CD4-positive, CD25-positive, alpha-beta regulatory T cell (primary cell): ENCODE measurements around the gene TNF. TPM values are rescaled to one million over a fixed set of nuclear protein-coding genes. Genes with fewer than 3 reads are reported as not detected.

Source experiments
- ATAC-seq, 2 donors: fragments of 150-1000 bp; cut with Tn5 transposase; one replicate each; pipeline ENCODE4 v1.10.0; 2021; ENCODE audit warnings: low read depth in 2 of 2, moderate number of reproducible peaks in 2 of 2, moderate library complexity in 1 of 2
- DNase-seq, 3 donors: peaks; one replicate each; pipeline versions ENCODE4 v3.0.0 to v3.0.0-alpha.2; 2012 to 2022; ENCODE audit warnings: mixed read lengths in 1 of 3
- H3K27ac ChIP-seq: one replicate; pipeline ENCODE4 v1.7.0; 2013; ENCODE audit warnings: mild to moderate bottlenecking, low read length; ENCODE audit not compliant: insufficient read depth, poor library complexity, severe bottlenecking
- H3K27me3 ChIP-seq: one replicate; pipeline ENCODE4 v1.7.0; 2013; ENCODE audit warnings: low read length; ENCODE audit not compliant: control insufficient read depth, insufficient read depth
- H3K36me3 ChIP-seq: one replicate; pipeline ENCODE4 v1.7.0; 2013; ENCODE audit warnings: mild to moderate bottlenecking, low read length, moderate library complexity; ENCODE audit not compliant: control insufficient read depth, insufficient read depth
- H3K4me1 ChIP-seq: 2 replicates; pipeline ENCODE4 v1.7.0; 2013; ENCODE audit warnings: mild to moderate bottlenecking, low read length; ENCODE audit not compliant: insufficient read depth, control insufficient read depth, poor library complexity, severe bottlenecking
- H3K4me3 ChIP-seq: one replicate; pipeline ENCODE4 v1.7.0; 2013; ENCODE audit warnings: low read depth, mild to moderate bottlenecking, low read length, moderate library complexity
- H3K9me3 ChIP-seq, 2 experiments: 1 replicate in 1 of 2; 2 replicates in 1 of 2; pipeline ENCODE4 v1.7.0; 2013; ENCODE audit warnings: low read length in 2 of 2, mild to moderate bottlenecking in 1 of 2, moderate library complexity in 1 of 2; ENCODE audit not compliant: control insufficient read depth in 2 of 2
- H3K27ac Mint-ChIP-seq, 3 donors: one replicate each; pipeline ENCODE4 v1.8.0; 2020 to 2022; ENCODE audit warnings: mild to moderate bottlenecking in 3 of 3, mixed read lengths in 3 of 3, moderate library complexity in 2 of 3
- H3K27me3 Mint-ChIP-seq: one replicate; pipeline ENCODE4 v1.8.0; 2022; ENCODE audit warnings: mild to moderate bottlenecking, mixed read lengths
- H3K36me3 Mint-ChIP-seq: one replicate; pipeline ENCODE4 v1.8.0; 2020; ENCODE audit warnings: mixed read lengths
- H3K4me1 Mint-ChIP-seq, 4 donors: one replicate each; pipeline ENCODE4 v1.8.0; 2020 to 2022; ENCODE audit warnings: mixed read lengths in 4 of 4, mild to moderate bottlenecking in 1 of 4
- H3K4me3 Mint-ChIP-seq, 4 donors: one replicate each; pipeline ENCODE4 v1.8.0; 2020 to 2022; ENCODE audit warnings: mild to moderate bottlenecking in 4 of 4, mixed read lengths in 4 of 4, moderate library complexity in 3 of 4
- H3K9me3 Mint-ChIP-seq, 7 donors: one replicate each; pipeline ENCODE4 v1.8.0; 2020 to 2022; ENCODE audit warnings: mixed read lengths in 7 of 7, mild to moderate bottlenecking in 3 of 7, moderate library complexity in 2 of 7
- polyA plus RNA-seq, 4 donors: library from polyadenylated mRNA; unstranded; fragments of 300-500 nt; fragmentation: Illumina TruSeq; gene quantifications; one replicate each; pipeline ENCODE4 v1.2.3, GENCODE V29; 2021
- total RNA-seq: library from RNA; stranded (reverse); gene quantifications from one replicate; pipeline ENCODE4 v1.2.3, GENCODE V29; 2022

The TNF gene
- total and polyA plus RNA-seq, 5 donors from 2014 or later: 0.48 to 21.8 (median 2.4) TPM

- DNase-seq: peak in 1 of 3 donors; percentile 31
- Mint-ChIP-seq H3K9me3 (peaks cover 0 to 2% (median 0%) of the 10 kb centered on the region in 7 donors), H3K27ac (peak overlapping the region; percentile 98 to 100 (median 100)), H3K36me3 (peaks cover 38% of the 10 kb centered on the region), H3K27me3 (peaks cover 5% of the 10 kb centered on the region), H3K4me3 (peak overlapping the region; percentile 99 to 100 (median 100)), H3K4me1 (peaks cover 6 to 92% (median 70%) of the 10 kb centered on the region in 4 donors)
- peak overlapping the region; percentile 99 for H3K4me3 ChIP-seq
- no peak for ATAC-seq
- H3K27me3 ChIP-seq: no peaks in the 10 kb centered on the region
- peaks cover 92% of the 10 kb centered on the region for H3K4me1 ChIP-seq
- H3K27ac ChIP-seq: peak overlapping the region; percentile 95
- no peaks in the 10 kb centered on the region for H3K9me3 ChIP-seq
- peaks cover 10% of the 10 kb centered on the region for H3K36me3 ChIP-seq
Observed at GRCh38 chr6:31575952-31576685, 754 bp downstream of the TNF start.

GRCh38 chr6:31576897-31577578, 1.7 kb downstream of the TNF start:
- peak in 1 of 2 donors; percentile 9 for ATAC-seq
- Mint-ChIP-seq H3K9me3 (peaks cover 0 to 2% (median 0%) of the 10 kb centered on the region in 7 donors), H3K27me3 (peaks cover 5% of the 10 kb centered on the region), H3K4me1 (peaks cover 6 to 85% (median 63%) of the 10 kb centered on the region in 4 donors), H3K4me3 (peak overlapping the region; percentile 99 to 100 (median 100)), H3K27ac (peak overlapping the region; percentile 98 to 100 (median 100)), H3K36me3 (peaks cover 44% of the 10 kb centered on the region)
- H3K27ac ChIP-seq: peak overlapping the region; percentile 95
- H3K9me3 ChIP-seq: no peaks in the 10 kb centered on the region
- peaks cover 10% of the 10 kb centered on the region for H3K36me3 ChIP-seq
- peak overlapping the region; percentile 99 for H3K4me3 ChIP-seq
- DNase-seq: peak; percentile 47 to 84 (median 51)
- peaks cover 85% of the 10 kb centered on the region for H3K4me1 ChIP-seq
- no peaks in the 10 kb centered on the region for H3K27me3 ChIP-seq

DNA sequence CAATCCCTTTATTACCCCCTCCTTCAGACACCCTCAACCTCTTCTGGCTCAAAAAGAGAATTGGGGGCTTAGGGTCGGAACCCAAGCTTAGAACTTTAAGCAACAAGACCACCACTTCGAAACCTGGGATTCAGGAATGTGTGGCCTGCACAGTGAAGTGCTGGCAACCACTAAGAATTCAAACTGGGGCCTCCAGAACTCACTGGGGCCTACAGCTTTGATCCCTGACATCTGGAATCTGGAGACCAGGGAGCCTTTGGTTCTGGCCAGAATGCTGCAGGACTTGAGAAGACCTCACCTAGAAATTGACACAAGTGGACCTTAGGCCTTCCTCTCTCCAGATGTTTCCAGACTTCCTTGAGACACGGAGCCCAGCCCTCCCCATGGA, 2.2 kb downstream of the TNF start:
- Mint-ChIP-seq H3K27ac (peak overlapping the region; percentile 88 to 100 (median 98)), H3K4me3 (peak overlapping the region; percentile 99 to 100 (median 100)), H3K9me3 (peaks cover 0 to 2% (median 0%) of the 10 kb centered on the region in 7 donors), H3K36me3 (peaks cover 44% of the 10 kb centered on the region), H3K27me3 (peaks cover 1% of the 10 kb centered on the region), H3K4me1 (peaks cover 2 to 83% (median 63%) of the 10 kb centered on the region in 4 donors)
- Histone ChIP-seq H3K27me3 (no peaks in the 10 kb centered on the region), H3K9me3 (no peaks in the 10 kb centered on the region), H3K27ac (peak overlapping the region; percentile 95), H3K36me3 (peaks cover 10% of the 10 kb centered on the region), H3K4me1 (peaks cover 86% of the 10 kb centered on the region), H3K4me3 (peak overlapping the region; percentile 99)
- ATAC-seq (no peak), DNase-seq (no peak)

- no peaks in the 10 kb centered on the region for H3K27me3 ChIP-seq
- H3K36me3 ChIP-seq: peaks cover 10% of the 10 kb centered on the region
- H3K27ac ChIP-seq: peak overlapping the region; percentile 95
- no peaks in the 10 kb centered on the region for H3K9me3 ChIP-seq
- ATAC-seq: no peak
- peaks cover 0 to 83% (median 64%) of the 10 kb centered on the region in 4 donors for H3K4me1 Mint-ChIP-seq
- peak overlapping the region; percentile 95 to 99 (median 98) for H3K27ac Mint-ChIP-seq
- H3K4me3 Mint-ChIP-seq: peak overlapping the region; percentile 97 to 100 (median 99)
- peaks cover 47% of the 10 kb centered on the region for H3K36me3 Mint-ChIP-seq
- H3K27me3 Mint-ChIP-seq: no peaks in the 10 kb centered on the region
- H3K4me1 ChIP-seq: peaks cover 86% of the 10 kb centered on the region
- H3K9me3 Mint-ChIP-seq: peaks cover 0 to 2% (median 0%) of the 10 kb centered on the region in 7 donors
- peak overlapping the region; percentile 99 for H3K4me3 ChIP-seq
- DNase-seq: peak in 1 of 3 donors; percentile 54
Observed at GRCh38 chr6:31578184-31579118, 3.1 kb downstream of the TNF start.

DNA sequence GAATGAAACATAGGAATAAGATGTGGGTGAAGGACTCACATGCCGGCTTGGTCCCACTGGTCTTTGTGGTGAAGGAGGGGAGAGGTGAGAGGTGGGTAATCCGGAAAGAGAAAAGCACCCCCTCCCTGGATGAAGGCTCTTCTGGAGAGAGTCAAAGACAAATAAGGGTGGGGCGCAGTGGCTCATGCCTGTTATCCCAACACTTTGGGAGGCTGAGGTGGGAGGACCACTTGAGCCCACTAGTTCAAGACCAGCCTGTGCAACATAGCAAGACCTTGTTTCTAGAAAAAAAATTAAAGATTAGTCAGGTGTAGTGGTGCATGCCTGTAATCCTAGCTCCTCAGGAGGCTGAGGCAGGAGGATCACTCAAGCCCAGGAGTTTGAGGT, 3.7 kb downstream of the TNF start:
- Mint-ChIP-seq H3K36me3 (peaks cover 47% of the 10 kb centered on the region), H3K27ac (peak overlapping the region; percentile 95 to 99 (median 98)), H3K9me3 (peaks cover 0 to 2% (median 0%) of the 10 kb centered on the region in 7 donors), H3K4me1 (peaks cover 0 to 83% (median 61%) of the 10 kb centered on the region in 4 donors), H3K4me3 (peak overlapping the region; percentile 97 to 100 (median 99)), H3K27me3 (no peaks in the 10 kb centered on the region)
- DNase-seq (peak in 1 of 3 donors; percentile 50), ATAC-seq (no peak)
- peaks cover 10% of the 10 kb centered on the region for H3K36me3 ChIP-seq
- H3K4me1 ChIP-seq: peaks cover 86% of the 10 kb centered on the region
- no peaks in the 10 kb centered on the region for H3K27me3 ChIP-seq
- no peaks in the 10 kb centered on the region for H3K9me3 ChIP-seq
- peak overlapping the region; percentile 99 for H3K4me3 ChIP-seq
- peak overlapping the region; percentile 95 for H3K27ac ChIP-seq

- DNase-seq: peak in 1 of 3 donors; percentile 58
- H3K36me3 Mint-ChIP-seq: peaks cover 47% of the 10 kb centered on the region
Observed at GRCh38 chr6:31579546-31580437, 4.4 kb downstream of the TNF start.

More at GRCh38 chr6:31579546-31580437, 4.4 kb downstream of the TNF start:
- Mint-ChIP-seq H3K4me3 (peak overlapping the region; percentile 97 to 100 (median 99)), H3K9me3 (peaks cover 0 to 2% (median 0%) of the 10 kb centered on the region in 7 donors), H3K27me3 (peaks cover 4% of the 10 kb centered on the region), H3K27ac (peak overlapping the region; percentile 97 to 99 (median 98)), H3K4me1 (peaks cover 0 to 83% (median 57%) of the 10 kb centered on the region in 4 donors)
- Histone ChIP-seq H3K36me3 (peaks cover 10% of the 10 kb centered on the region), H3K9me3 (no peaks in the 10 kb centered on the region), H3K4me1 (peaks cover 86% of the 10 kb centered on the region), H3K4me3 (peak overlapping the region; percentile 99), H3K27me3 (no peaks in the 10 kb centered on the region), H3K27ac (peak overlapping the region; percentile 95)
- ATAC-seq: no peak
